Skeletal muscle cell (primary cell): ENCODE results near the gene ETFDH.
"Not testable (repeated sequence)": the region's sequence is repeated elsewhere in the genome, so short reads cannot be mapped to it uniquely, and the experiment has no call there.

ENCODE experiments used
- DNase-seq: peaks from one replicate; pipeline ENCODE4 v3.0.0-alpha.2; 2010; ENCODE audit warnings: low read depth
- H3K4me3 ChIP-seq: 2 replicates; pipeline ENCODE4 v1.5.1; 2011; ENCODE audit warnings: low read depth, mild to moderate bottlenecking, control low read depth, low read length, moderate library complexity

The ETFDH gene

GRCh38 chr4:158673633-158674032 lies 1.5 kb downstream of the ETFDH start:
- no peak overlapping the region for H3K4me3 ChIP-seq

GRCh38 chr4:158676076-158676475 lies 4.0 kb downstream of the ETFDH start:
- no peak overlapping the region for H3K4me3 ChIP-seq
- DNase-seq = no peak

More at GRCh38 chr4:158673633-158674032, 1.5 kb downstream of the ETFDH start:
- DNase-seq = no peak

- H3K4me3 ChIP-seq = no peak overlapping the region
- no peak for DNase-seq
Measured at GRCh38 chr4:158678767-158679166, 6.7 kb downstream of the ETFDH start.

DNA sequence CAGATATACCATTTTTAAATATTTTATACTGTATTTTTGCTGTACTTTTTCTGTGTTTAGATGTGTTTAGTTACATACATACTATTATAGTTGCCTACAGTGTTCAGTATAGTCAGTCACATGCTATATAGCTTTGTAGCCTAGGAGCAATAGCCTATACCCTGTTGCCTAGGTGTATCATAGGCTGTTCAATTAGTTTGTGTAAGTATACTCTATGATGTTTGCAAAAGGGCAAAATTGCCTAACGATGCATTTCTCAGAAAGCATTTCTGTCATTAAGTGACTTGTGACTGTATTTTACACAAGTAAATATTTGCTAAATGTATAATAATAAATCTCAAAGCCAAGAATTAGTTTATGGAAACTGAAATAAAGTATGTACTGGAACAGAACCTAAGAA lies 9.5 kb downstream of the ETFDH start:
- no peak overlapping the region for H3K4me3 ChIP-seq
- DNase-seq = no peak

- no peak overlapping the region for H3K4me3 ChIP-seq
Measured at GRCh38 chr4:158682066-158682465, 10.0 kb downstream of the ETFDH start.

DNA sequence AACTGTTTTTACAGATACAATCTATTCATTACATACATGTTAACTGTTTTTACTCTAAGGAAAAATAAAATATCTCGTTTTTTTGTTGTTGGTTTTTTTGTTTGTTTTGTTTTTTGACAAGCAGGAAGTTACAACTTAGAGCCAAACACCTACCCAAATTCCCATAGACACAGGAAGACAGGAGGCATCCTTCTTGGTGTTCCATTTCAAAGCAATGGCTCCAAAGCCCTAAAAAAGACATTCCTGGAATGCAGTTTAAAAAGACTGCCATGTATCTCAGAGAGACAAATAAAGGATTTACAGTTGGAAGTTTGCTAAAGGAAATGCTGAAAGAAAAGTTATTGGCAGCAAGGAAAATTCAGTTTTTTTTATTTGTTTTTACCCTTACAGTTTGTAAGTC lies 16.7 kb downstream of the ETFDH start:
- H3K4me3 ChIP-seq = no peak overlapping the region
- no peak for DNase-seq

More at GRCh38 chr4:158682066-158682465, 10.0 kb downstream of the ETFDH start:
- DNase-seq = no peak

- DNase-seq = no peak
- H3K4me3 ChIP-seq = no peak overlapping the region
Measured at GRCh38 chr4:158704274-158704673, 32.2 kb downstream of the ETFDH start.

DNA sequence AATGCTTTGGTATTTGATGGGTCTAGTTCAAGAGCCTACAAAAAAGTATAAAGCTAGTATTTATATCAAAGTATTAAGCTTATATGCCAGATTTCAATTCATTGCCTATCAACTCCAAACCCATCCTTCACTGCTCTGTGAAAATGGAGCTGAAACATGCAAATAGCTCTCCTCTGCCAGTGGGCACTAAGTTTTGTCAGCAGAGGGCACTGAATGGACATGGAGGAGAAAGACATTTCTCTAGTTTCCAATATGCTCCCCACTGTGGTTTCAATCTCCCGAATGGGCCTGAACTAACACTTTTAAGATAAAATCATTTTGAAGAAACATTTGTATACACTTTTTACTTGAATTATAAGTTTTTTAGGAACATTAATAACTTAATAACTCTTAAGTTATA lies 38.7 kb downstream of the ETFDH start:
- no peak for DNase-seq
- H3K4me3 ChIP-seq = no peak overlapping the region

GRCh38 chr4:158712622-158713021 lies 40.5 kb downstream of the ETFDH start:
- not testable (repeated sequence) for DNase-seq, H3K4me3 ChIP-seq

GRCh38 chr4:158714937-158715336 lies 42.8 kb downstream of the ETFDH start:
- no peak for DNase-seq
- H3K4me3 ChIP-seq = no peak overlapping the region

DNA sequence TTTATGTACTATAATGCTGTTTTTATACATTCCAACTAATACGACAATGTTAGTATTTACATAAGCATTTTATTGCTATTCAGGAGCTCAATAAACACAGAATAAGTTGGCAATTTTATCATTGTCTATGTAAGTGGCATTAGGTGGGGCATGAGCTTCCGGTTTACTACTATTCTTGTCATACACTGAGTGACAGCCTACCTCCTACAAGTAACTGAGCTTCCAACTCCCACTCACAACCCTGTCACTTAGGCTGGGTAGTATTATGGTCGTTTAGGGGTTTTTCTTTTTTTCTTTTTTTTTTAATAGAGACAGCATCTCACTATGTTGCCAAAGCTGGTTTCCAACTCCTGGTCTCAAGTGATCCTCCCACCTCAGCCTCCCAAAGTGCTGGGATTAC lies 43.7 kb downstream of the ETFDH start:
- H3K4me3 ChIP-seq = no peak overlapping the region
- DNase-seq = no peak

DNA sequence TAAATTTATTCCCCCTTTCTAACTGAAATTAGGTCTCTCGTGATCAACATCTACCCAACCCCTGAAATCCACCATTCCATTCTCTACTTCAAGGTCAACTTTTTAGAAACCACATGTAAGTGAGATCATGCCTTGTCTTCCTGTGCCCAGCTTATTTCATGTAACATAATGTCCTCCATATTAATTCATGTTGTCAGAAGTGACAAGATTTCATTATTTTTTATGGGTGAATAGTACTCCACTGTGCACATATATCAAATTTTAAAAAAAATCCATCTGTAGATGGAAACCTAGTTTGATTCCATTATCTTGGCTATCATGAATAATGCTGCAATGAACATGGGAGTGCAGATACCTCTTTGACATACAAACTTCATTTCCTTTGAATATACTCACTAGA lies 49.6 kb downstream of the ETFDH start:
- H3K4me3 ChIP-seq = no peak overlapping the region
- no peak for DNase-seq

DNA sequence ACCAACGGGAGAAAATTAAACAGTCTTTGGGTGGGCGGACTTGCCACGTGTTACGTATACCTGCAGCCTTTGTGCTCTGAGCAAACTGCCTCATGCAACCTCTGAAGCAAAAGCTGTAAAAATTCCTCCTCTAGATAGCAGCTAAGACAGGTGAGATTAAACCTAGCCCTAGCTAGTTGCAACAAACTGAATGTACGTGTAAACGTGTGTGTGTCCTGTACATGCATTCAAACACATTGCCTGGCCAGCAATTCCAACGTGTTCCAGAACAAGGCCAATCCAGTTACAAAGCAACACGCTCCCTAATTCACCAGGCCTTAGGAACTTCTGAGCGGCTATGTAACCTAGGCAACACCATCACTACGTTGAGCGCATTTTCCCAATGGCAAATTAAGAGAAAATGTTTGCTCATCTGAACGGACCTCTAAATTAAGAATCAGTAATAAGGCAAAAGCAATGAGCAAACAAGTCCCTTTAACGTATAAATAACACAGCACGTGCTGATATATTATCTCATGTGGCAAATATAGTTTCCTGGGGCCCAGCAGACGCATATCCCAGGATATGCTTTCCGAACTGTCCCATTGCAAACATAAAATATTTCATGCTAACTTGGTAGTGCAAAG lies 50.3 kb downstream of the ETFDH start:
- H3K4me3 ChIP-seq = peak overlapping the region; percentile 90
- no peak for DNase-seq

- DNase-seq = peak; percentile 24
- peak within 1 kb of the TSS; percentile 90 for H3K4me3 ChIP-seq
Measured at GRCh38 chr4:158722917-158723793, 51.1 kb downstream of the ETFDH start, which contains the start of gene PPID. PPID (minus strand) TSS chr4:158723396; CDS start chr4:158723288, 108 bp downstream.

- DNase-seq = no peak
- no peak overlapping the region for H3K4me3 ChIP-seq
Measured at GRCh38 chr4:158724637-158725036, 52.5 kb downstream of the ETFDH start.

GRCh38 chr4:158726633-158727032 lies 54.5 kb downstream of the ETFDH start:
- no peak for DNase-seq
- no peak overlapping the region for H3K4me3 ChIP-seq

- no peak for DNase-seq
- no peak overlapping the region for H3K4me3 ChIP-seq
Measured at GRCh38 chr4:158728236-158728635, 56.1 kb downstream of the ETFDH start.

GRCh38 chr4:158729716-158730559 lies 57.8 kb downstream of the ETFDH start:
- peak; percentile 24 for DNase-seq
- H3K4me3 ChIP-seq = no peak overlapping the region

DNA sequence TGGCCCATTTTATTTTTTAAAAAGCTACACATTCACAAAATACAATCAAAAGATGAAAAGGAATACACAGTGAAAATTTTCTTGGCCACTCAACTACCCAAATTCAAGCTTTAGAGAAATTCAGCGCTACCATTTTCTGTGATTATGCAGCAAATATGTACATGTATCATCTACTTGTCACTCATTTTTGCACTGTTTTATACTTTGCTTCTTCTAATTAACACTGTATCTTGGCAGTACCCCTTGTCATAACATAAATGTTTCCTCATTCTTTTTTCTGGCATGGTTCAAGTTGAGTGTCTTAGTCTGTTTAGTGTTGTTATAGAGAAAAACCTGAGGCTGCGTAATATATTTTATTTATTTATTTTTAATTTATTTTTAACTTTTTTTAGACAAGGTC lies 66.8 kb downstream of the ETFDH start:
- no peak overlapping the region for H3K4me3 ChIP-seq
- no peak for DNase-seq

DNA sequence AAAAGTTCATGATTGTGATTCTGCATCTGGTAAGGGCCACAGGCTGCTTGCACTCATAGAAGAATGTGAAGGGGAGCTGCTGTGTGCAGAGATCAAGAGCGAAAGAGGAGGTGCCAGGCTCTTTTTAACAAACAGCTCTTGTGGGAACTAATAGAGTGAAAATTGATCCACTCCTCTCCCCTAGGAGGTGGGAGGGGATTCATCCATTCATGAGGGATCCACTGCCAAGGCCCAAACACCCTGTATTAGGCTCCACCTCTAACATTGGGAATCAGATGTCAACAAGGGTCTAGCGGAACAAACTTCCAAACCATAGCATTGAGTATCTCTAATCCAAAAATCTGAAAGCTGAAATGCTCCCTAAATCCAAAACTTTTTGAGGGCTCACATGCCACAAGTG lies 67.5 kb downstream of the ETFDH start:
- H3K4me3 ChIP-seq = no peak overlapping the region
- DNase-seq = no peak
